Activated T-cell treated with anti-CD3 and anti-CD28 coated beads for 4 hours (primary cell): Measurements from ENCODE around the gene APOE.

Experiments used
- DNase-seq: peaks from one replicate; pipeline ENCODE4 v3.0.0-alpha.2; 2020

APOE gene

GRCh38 chr19:44954649-44955504, 49.3 kb downstream of the APOE start, which contains the start of gene CLPTM1:
CLPTM1 (plus strand) TSS chr19:44955380; CDS start chr19:44955396, 16 bp downstream.
- peak; percentile 95 for DNase-seq

- no peak for DNase-seq
Measured at GRCh38 chr19:44955505-44956439, 50.2 kb downstream of the APOE start.

- DNase-seq: no peak
Measured at GRCh38 chr19:44957526-44957925, 51.9 kb downstream of the APOE start.

GRCh38 chr19:44958090-44958489, 52.5 kb downstream of the APOE start:
- DNase-seq: no peak
